Measurements from ENCODE around the gene DUSP6.
"Not testable (repeated sequence)": the region's sequence is repeated elsewhere in the genome, so short reads cannot be mapped to it uniquely, and the experiment has no call there.

The DUSP6 gene

DNA sequence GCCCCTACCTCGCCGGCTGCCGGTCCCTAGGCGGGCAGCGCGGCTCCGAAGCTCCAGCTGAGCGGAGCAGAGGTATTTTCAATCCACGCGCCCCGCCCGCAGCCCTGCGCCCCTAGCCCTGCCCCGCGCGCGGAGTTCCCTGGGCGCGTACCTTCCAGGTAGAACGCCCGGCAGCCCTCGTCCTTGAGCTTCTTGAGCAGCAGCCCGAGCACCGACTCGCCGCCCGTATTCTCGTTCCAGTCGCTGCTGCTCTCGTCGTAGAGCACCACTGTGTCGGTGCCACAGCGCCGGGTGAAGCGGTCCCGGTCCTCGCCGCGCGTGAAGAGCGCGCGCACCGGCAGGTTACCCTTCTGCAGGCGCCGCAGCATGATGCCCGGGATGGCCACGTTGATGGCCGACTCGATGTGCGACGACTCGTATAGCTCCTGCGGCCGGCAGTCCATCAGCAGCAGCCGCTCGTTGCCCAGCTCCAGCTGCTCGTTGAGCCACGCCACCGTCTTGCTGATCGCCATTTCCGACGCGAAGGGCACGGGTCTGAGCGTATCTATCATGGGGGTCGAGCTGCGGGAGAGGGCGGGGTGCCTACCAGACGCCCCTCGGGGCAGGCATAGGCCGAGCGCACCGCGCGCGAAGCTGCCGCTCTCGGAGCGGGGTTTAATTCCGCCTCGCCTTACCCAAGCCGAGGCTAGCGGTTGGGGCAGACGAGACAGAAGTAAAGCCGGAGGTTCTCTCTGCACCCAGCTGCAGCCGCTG lies 636 bp downstream of the DUSP6 start:
- DNase-seq = no peak

DNA sequence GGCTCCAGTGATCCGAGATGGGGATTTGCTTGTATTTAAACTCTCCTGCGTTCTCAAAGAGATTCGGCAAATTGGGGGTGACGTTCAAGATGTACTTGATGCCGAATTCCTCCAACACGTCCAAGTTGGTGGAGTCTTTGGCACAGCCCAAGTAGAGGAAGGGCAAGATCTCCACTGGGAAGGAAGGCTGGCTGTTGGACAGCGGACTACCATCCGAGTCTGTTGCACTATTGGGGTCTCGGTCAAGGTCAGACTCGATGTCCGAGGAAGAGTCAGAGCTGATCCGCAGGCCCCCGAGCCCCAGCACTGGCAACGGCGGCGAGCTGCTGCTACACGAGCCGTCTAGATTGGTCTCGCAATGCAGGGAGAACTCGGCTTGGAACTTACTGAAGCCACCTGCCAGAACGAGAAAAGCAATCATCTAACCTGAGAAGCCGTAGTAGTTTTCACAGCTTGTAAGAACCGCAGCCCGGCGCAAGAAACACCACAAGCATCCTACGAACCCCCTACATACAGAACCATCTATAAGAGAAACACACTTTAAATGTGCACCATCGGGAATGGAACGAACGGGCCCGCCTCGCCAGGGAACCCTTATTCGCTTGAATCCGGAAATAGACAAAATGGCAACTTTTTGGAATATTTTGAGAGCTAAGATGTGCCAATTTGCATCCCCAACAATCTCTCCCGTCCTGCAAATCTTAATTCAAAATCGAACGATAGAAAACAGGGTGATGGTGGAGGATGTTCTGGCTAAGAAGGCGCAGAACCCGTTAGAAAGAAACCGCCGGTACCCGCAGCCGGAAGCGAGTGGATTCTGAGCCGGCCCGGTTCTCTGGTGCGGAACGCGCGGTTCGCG lies 1.4 kb downstream of the DUSP6 start:
- DNase-seq = no peak

DNA sequence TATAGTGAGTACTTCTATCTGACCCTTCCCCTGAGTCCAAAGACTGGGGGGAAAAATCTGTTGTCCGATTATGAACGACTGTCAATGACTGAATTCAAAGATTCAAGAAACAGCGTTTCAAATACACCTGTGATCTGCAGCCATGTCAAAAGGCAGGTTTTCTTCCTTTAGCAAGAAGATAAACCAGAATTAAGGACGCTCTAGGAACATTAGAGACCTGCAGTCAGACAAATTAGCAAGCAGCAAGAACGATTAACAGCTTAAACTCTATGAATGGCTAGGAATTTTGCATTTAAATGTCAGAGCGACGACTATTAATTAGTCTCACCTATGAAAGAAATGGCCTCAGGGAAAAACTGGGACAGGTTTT lies 2.1 kb downstream of the DUSP6 start:
- no peak for DNase-seq

DNA sequence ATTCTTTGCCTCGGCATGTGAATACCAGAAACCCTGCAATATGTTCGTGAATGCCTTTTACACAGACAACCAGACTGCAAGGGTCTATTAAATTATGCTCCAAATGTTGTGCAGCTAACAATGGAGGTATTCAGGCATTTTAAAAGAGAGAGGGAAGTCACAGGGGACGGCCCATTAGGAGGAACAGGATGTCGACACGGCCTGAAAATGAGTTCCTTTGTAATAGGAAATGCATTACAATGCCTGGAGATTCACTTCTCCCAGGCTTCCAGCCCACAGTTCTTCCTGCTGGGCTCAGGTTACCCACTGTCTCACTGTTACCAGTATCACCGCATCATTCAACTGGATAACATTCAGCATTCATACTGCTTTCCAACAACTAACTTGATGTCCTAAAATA lies 2.5 kb downstream of the DUSP6 start:
- no peak for DNase-seq

DNA sequence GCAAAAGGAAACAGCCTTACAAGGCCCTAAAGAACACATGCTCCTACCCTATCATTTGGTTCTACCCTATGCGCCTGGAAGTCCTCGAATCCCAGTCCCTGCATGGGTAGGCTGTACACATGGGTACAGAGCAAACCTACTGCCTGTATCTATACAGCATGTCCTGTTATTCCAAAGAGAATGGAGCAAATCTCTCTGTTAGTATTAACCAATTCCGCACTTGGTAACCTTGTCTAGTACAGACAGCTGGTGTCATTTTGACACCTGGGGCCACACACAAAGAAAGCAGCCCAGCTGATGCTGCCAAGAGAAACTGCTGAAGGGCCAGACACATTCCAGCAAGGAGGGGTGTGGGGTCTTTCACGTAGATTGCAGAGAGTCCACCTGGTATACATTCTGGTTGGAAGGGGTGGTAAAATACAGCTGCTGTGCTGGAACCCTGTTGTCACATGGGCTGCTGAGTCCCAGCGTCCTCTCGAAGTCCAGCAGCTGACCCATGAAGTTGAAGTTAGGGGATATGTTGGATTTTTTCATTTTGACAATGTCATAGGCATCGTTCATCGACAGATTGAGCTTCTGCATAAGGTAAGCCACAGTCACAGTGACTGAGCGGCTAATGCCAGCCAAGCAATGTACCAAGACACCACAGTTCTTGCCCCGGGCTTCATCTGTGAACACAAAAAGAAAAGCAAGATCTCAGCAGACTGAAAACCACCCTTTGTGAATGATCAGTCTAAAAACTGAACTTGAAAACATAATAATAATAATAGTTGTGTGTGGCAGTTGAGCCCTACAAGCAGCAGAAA lies 3.2 kb downstream of the DUSP6 start:
- no peak for DNase-seq

DNA sequence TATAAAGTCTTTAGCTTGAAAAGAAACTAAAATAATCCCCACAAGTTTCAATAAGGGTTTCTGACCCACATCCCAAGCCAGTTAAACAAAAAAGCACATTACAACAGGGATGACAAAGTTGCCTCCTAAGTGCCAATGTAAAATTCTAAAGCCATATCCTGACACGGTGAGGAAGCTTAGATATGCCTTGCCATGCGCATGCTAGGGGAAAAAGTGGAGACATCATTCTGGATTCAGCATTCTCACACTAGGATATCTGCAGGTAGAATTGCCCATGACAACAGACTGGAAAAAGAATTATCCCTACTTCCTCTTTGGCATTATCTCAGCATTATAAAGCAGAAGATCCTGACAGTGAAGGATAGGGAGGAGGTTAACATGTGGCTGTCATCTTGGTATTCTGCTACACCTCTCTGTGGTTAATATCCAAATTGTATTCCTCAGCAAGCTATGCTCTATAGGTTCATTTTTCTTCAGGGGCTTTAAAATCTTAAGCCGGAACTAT lies 4.9 kb downstream of the DUSP6 start:
- no peak for DNase-seq

DNA sequence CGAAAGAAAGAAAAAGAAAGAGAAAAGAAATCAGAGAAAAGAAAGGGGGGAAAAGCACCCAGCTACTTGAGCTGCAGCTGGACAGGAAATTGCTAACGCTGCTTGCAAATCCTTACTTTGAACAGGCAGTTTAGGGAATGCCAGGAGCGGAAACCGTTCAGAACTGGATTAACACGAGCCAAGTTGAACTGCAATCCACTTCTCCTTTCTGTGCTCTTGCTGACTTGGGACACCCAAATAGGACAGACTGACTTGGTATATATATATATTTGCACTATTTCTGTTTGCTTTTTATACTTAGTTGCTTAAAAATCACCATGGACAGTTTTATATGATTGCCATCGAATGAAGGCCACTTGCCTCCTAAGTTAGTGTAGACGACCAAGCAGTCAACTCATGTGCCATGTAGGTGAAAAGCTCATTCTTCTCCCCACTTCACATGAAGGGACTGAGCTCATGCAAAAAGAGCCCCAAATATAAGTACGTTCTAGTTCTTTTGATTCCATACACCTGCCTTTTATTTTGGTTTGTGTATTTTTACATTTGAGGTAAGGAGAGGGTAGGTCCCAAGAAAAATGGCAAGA lies 5.5 kb downstream of the DUSP6 start:
- no peak for DNase-seq

DNA sequence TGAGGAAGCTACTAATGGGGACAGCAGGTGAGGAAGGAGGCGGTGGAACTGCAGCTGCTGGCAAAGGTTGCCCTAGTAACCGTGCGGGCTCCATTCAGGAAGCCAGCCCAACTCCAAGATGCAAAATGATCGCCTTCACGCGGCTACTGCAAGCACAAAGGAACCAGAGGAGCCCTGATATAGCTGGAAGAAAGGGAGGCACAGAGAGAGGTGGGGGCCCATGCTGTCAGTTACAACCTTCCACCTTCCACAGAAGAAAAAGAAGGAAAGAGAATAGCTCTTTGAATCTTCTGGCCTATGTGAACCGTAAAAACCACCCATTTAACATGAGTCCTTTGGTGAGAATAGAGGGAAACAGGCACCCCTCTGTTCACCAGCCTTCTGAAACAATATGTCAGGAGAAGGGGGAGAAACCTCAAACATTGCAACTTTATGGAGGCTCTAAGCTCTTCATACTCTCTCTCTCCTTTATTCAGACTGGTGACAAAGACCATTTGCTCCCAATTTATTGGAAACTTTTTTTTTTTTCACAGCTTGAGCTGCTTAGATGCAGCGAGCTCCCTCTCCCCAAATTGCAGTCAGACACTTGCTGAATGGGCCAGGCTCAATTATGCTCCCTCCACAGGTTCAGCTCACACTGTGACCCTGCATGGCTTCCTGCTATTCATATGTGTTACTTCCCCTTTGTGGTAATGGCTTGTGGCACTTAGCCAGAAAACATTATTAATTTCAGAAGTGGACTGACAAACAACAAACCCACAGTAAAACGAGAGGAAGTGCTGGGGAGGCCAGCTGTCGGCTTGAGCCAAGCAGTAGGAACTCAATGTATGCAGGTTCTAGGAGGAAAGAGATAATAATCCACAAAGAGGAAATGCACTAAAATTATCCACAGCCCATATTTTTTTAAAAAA lies 6.2 kb downstream of the DUSP6 start:
- DNase-seq = no peak

DNA sequence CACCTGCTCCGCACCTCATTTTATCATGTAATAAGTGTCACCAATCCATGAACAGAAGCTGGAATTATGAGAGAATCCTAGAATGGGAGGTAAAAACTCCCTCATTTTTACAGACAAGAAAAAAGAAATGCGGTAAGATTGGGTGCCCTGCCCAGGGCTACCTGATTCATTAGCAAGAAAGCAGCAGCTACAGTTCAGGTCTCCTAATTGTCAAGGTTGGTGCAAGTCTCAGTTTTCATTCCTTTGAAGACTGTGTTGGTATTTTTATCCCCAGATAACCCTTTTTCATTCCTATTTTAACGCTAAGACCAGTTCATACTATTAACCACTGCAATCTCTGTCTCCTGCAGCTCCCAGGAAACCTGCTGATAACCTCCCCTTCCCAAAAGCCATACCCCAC lies 6.9 kb downstream of the DUSP6 start:
- DNase-seq = no peak

DNA sequence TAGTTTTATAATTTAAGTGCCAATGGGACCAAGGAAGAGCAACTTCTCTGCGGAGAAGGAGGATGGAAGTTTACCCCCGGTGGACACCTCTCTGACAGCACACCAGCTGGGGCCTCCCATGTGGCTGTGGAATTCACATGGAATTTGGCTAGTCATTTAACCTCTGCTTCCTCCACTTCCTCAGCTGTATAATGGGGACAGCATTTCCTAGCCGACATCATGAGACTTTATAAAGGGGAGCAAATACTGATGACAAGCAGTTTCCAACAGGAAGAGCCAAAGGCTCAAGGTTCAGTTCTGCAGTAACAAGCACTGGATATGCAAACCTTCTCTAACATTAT lies 7.5 kb downstream of the DUSP6 start:
- DNase-seq = no peak

DNA sequence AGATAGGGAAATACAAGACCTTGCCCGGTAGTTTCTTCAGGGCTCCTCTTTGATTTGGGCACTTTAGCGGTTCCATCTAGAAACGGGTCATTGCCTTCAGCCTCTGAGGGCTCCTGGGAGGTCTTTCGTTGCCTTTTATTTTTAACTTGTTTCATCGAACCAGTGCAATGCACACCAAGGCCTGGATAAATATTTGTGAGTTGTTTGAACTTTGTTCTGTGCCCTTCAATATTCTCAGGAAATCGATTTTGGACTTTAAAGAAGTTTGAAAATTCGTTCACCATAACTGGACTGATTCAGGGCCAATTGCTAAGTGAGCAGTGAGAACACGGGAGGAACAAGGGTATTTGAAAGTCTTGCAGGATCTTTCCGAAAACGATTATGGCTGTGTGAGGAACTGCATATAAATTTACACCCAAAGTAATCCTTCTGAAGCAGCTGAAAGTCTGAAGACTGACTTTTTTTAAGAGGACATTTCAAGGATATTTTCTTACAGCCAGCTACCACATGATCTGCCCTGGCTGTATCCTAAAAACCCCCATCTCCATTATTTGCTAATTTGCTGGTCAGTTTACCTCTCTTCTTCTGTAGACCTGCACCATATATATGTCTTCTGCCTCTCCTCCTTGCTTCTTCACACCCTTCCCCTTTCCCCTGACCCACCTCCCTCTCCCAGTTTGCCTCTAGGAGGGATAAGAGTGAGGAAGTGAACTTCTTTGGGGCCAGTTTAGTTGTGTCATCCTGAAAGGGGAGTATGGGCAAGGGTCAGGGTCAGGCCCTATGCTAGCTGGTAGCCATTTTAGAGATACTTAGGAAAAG lies 8.0 kb downstream of the DUSP6 start:
- no peak for DNase-seq

DNA sequence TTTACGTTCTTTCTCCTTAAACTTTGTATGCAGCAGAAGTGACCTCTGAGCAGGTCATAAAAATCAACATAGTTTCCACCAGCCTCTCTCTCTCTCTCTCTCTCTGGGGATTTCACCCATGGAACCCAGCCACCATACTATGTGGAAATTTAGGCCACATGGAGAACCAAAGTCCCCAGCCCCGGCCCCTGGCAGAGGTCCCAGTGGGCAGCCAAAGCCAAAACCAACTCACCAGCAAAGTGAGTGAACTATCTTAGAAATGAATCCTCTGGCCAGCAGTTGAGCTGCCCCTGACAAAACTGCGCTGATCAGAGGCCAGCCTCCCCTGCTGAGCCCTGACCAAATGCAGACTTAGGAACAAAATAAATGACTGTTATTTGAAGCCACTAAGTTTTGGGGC lies 9.2 kb downstream of the DUSP6 start:
- DNase-seq = no peak

DNA sequence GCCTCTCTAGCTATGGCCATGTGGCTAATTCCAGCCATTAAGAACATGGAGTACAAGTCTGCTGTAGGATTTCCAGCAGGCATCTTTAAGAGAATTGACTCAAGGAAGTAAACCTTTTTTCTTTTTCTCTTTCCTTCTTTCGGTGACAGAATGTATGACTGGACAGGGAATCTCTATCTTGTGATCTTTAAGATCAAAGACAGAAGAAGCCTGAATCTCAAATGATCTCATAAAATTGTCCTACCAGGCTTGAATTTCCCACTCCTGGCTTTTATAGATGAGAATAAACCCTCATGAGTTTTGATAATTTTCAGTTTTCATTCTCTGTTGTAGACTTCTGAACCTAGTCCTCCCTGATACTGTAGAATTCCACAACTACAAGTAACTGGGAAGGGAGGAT lies 11.4 kb downstream of the DUSP6 start:
- no peak for DNase-seq

DNA sequence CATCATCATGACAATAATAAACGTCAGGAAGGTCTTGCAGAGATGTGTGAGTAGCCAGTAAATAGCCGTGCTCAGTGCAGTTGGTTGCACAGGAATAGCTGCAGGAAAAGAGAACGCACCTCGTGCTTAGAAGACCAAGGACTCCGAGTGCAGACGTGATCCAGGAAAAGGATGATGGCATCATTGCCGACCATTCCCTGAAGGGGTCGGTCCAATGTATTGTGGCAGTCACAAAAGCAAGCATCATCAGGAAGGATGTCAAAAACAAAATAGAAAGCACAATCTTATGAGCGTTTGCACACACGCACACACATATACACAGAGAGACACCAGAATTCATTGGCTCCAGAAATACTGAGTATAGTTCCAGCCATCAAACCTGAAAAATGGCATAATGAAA lies 12.8 kb downstream of the DUSP6 start:
- DNase-seq = no peak

DNA sequence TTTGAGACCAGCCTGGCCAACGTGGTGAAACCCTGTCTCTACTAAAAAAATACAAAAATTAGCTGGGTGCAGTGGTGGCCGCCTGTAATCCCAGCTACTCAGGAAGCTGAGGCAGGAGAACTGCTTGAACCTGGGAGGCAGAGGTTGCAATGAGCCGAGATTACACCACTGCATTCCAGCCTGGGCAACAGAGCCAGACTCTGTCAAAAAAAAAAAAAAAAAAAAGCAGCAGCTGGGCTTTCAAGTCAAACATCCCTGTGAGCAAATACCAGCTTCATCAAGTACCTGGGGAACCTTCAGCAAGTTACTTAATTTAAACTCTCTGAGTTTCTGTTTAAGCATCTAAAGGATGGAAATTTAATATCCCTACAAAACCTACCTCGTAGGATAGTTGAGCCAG lies 15.2 kb downstream of the DUSP6 start:
- DNase-seq = not testable (repeated sequence)

DNA sequence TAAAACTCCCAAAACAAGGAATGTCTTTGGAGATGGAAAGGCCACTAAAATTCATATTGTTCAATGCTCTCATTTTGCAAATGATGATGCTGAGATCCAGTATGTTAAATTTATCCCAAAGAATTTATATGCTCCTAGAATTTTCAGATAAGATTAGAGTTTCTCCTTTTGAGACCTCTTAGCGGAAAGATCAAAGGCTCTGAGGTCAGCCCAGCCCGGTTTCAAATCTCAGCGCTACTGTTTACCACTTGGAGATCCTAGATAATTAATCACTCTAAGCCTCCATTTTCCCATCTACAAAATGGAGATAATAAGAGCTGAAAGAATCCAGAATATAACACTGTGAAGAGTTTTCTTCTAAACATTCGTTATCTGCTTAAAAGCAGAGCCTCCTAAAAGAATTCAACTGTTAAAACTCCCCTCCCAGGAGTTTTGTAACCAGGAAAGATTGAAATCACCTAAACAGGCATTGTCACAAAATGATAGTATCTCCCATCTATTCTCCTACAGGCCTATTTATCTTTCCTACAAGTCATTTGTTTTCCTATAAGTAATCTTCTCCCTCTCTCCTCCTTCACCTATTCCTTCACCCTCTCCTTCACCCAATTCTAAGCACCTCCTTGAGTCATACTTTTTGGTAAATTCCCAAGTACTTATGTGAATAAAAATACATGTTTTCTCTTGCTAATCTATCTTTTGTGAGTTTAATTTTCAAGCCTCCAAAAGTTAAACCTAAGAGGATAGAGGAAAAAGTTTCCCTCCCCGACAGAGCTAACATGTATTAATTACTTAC lies 16.7 kb downstream of the DUSP6 start:
- DNase-seq = no peak

DNA sequence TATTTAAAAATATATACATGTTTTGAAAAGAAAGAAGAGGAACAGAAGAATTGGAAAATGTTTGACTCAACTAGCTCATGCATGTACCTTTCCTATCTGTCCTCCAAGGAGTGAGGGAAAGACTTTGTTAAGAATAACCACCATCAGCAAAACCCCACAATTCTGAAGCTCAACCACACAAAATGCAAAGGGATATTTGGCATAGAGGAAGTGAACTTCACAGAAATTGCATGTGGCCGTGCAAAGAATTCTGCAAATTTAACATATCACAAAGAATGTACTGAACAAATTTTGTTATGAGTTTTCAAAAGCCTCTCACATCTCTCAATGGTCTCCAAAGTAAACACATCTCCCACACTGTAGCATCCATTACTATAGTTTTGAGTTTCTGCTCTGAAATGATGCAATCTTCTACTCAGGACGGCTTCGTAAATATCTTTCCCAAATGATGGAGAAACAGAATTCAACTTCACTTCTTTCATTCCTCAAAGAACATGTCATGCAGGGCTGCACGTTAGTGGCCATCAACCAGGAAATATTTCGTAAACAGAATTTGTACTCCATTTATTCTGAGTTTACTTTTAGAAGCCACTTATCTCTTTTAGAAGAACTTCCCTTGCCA lies 17.6 kb downstream of the DUSP6 start:
- no peak for DNase-seq

DNA sequence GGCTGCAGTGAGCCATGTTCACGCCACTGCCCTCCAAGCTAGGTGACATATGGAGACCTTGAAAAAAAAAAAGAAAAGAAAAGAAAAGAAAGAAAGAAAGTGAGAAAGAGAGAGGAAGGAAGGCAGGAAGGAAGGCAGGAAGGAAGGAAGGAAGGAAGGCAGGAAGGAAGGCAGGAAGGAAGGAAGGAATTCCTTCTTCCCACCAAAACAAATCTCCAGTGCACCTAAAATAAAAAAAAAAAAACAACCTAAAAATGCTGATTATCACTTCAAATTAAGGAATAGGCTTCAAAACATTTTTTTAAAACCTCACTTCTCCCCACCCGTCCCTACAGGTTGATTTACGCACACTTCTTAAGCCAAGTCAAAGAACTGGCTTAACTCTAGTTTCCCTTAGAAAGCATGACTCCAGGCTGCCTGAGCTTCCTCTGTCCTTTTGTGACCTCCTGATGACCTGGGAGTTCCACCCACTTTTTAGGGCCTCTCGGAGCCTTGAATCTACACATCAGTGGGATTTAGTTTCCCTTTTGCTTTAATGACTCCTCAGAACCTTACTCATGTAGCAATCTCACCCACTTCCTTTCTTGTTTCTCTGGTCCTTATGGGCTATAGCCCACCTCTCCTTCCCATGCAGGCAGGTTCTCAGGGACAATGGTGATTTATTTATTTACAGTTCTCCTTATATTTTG lies 18.6 kb downstream of the DUSP6 start:
- no peak for DNase-seq

Measured in NCI-H1694 (cell line).